ENCODE measurements around the gene ZRANB3.
"Not testable (repeated sequence)": the region's sequence is repeated elsewhere in the genome, so short reads cannot be mapped to it uniquely, and the experiment has no call there.

ZRANB3 gene

GRCh38 chr2:135485441-135485840 is 45.6 kb downstream of the ZRANB3 start:
- no peak for DNase-seq

GRCh38 chr2:135475128-135475527 is 55.9 kb downstream of the ZRANB3 start:
- DNase-seq, result no peak

- no peak for DNase-seq
Observed at GRCh38 chr2:135473567-135473966, 57.5 kb downstream of the ZRANB3 start.

- DNase-seq, result no peak
Observed at GRCh38 chr2:135471106-135471505, 59.9 kb downstream of the ZRANB3 start.

GRCh38 chr2:135457279-135457678 is 73.7 kb downstream of the ZRANB3 start:
- no peak for DNase-seq

- no peak for DNase-seq
Observed at GRCh38 chr2:135456835-135457234, 74.2 kb downstream of the ZRANB3 start.

GRCh38 chr2:135456431-135456830 is 74.6 kb downstream of the ZRANB3 start:
- DNase-seq, result no peak

- no peak for DNase-seq
Observed at GRCh38 chr2:135454608-135455007, 76.4 kb downstream of the ZRANB3 start.

GRCh38 chr2:135453027-135453426 is 78.0 kb downstream of the ZRANB3 start:
- not testable (repeated sequence) for DNase-seq

- DNase-seq, result no peak
Observed at GRCh38 chr2:135451966-135452365, 79.1 kb downstream of the ZRANB3 start.

- not testable (repeated sequence) for DNase-seq
Observed at GRCh38 chr2:135443013-135443412, 88.0 kb downstream of the ZRANB3 start.

GRCh38 chr2:135435155-135435554 is 95.9 kb downstream of the ZRANB3 start:
- not testable (repeated sequence) for DNase-seq

GRCh38 chr2:135424849-135425248 is 106.2 kb downstream of the ZRANB3 start:
- no peak for DNase-seq

GRCh38 chr2:135422898-135423297 is 108.1 kb downstream of the ZRANB3 start:
- DNase-seq, result no peak

- DNase-seq, result no peak
Observed at GRCh38 chr2:135411646-135412045, 119.4 kb downstream of the ZRANB3 start.

- DNase-seq, result no peak
Observed at GRCh38 chr2:135409436-135409835, 121.6 kb downstream of the ZRANB3 start.

- DNase-seq, result not testable (repeated sequence)
Observed at GRCh38 chr2:135396259-135396658, 134.8 kb downstream of the ZRANB3 start.

GRCh38 chr2:135386993-135387392 is 144.0 kb downstream of the ZRANB3 start:
- DNase-seq, result no peak

- DNase-seq, result no peak
Observed at GRCh38 chr2:135378591-135378990, 152.4 kb downstream of the ZRANB3 start.

- DNase-seq, result no peak
Observed at GRCh38 chr2:135373702-135374101, 157.3 kb downstream of the ZRANB3 start.

GRCh38 chr2:135349941-135350340 is 181.1 kb downstream of the ZRANB3 start:
- no peak for DNase-seq

GRCh38 chr2:135348096-135348704 is 182.8 kb downstream of the ZRANB3 start:
- not testable (repeated sequence) for DNase-seq

- no peak for DNase-seq
Observed at GRCh38 chr2:135337071-135337470, 193.9 kb downstream of the ZRANB3 start.

- DNase-seq, result no peak
Observed at GRCh38 chr2:135335256-135335655, 195.8 kb downstream of the ZRANB3 start.

- no peak for DNase-seq
Observed at GRCh38 chr2:135327146-135327545, 203.9 kb downstream of the ZRANB3 start.
